Nephron (organoid): ENCODE results near the gene CTBS.

Experiments
- H3K27ac Mint-ChIP-seq, 3 experiments: 2 replicates each; pipeline ENCODE4 v1.8.0; 2020; ENCODE audit warnings: mixed read lengths in 3 of 3, mild to moderate bottlenecking in 2 of 3, moderate library complexity in 1 of 3
- H3K27me3 Mint-ChIP-seq: 2 replicates; pipeline ENCODE4 v1.8.0; 2021; ENCODE audit warnings: low read depth, mild to moderate bottlenecking, moderate library complexity, mixed read lengths
- H3K36me3 Mint-ChIP-seq: 2 replicates; pipeline ENCODE4 v1.8.0; 2020; ENCODE audit warnings: low read depth, mixed read lengths
- H3K4me1 Mint-ChIP-seq: 2 replicates; pipeline ENCODE4 v1.8.0; 2020; ENCODE audit warnings: mixed read lengths
- H3K4me3 Mint-ChIP-seq, 3 experiments: 2 replicates each; pipeline ENCODE4 v1.8.0; 2020; ENCODE audit warnings: mild to moderate bottlenecking in 3 of 3, mixed read lengths in 3 of 3, moderate library complexity in 2 of 3
- H3K9me3 Mint-ChIP-seq: 2 replicates; pipeline ENCODE4 v1.8.0; 2020; ENCODE audit warnings: mixed read lengths
- CTCF ChIP-seq, 3 experiments: fragments of 200-600 bp; sonication (generic); IDR thresholded peaks; one replicate each; pipeline ENCODE4 v1.5.0; 2021; ENCODE audit warnings: antibody characterized with exemption in 3 of 3; ENCODE audit not compliant: unreplicated experiment in 3 of 3

Gene CTBS

DNA sequence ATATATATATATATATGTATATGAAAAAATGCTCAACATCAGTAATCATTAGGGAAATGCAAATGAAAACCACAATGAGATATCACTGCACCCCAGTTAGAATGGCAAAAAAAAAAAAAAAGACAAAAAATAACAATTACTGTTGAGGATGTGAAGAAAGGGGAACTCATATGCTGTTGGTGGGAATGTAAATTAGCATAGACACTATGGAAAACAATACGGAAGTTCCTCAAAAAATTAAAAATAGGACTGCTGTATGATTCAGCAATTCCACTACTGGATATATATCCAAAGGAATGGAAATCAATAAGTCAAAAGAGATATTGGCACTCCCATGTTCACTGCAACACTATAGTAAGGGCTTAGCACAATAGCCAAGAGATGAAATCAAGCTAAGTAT, 41.5 kb upstream of the CTBS start:
- no peak overlapping the region for H3K27ac Mint-ChIP-seq
- TF ChIP-seq CTCF (IDR thresholded peaks at IDR 0.05; ENCODE audit: unreplicated experiment in 3 of 3): no peak
- peaks cover 32% of the 10 kb centered on the region for H3K9me3 Mint-ChIP-seq
- H3K4me1 Mint-ChIP-seq: peaks cover 9% of the 10 kb centered on the region
- peaks cover 16% of the 10 kb centered on the region for H3K36me3 Mint-ChIP-seq
- H3K4me3 Mint-ChIP-seq: no peak overlapping the region
- peaks cover 5% of the 10 kb centered on the region for H3K27me3 Mint-ChIP-seq

DNA sequence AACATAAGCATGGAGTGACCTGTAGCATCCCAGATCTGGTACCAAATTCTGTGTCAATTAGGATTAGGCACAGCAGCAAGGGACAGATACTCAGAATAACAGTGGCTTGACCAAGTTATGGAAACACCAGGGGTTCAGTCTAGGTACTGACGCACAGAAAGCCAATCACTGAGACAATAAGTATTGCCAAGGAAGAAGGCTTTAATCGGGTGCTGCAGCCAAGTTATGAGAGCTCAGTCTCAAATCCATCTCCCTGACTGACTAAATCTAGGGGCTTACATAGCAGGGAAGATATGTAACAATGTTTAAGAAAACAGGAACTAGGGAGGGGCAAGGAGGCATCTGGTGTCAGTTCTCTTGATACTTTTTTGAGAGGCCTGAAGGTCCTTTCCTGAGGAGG, 39.6 kb upstream of the CTBS start:
- no peak for TF ChIP-seq CTCF (IDR thresholded peaks at IDR 0.05; ENCODE audit: unreplicated experiment in 3 of 3)
- H3K9me3 Mint-ChIP-seq: peaks cover 34% of the 10 kb centered on the region

DNA sequence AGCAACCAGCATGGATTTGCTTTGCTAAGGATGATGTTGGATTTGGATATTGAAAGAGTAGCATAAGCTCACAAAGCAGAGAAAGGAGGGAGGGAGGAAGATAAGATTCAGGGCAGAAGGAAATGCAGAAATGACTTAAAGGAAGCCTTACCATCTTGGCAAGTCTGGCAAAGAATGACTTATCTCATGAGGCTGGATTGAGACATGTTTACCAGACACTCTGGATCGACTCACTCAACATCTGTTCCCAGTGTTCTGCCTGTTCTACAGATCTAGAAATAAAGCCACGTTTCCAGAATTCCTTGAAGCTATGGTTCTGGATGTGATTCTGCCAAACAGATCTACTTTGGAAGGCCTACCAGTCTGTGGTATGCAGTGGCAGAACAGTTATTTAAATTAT, 38.8 kb upstream of the CTBS start:
- TF ChIP-seq CTCF (IDR thresholded peaks at IDR 0.05; ENCODE audit: unreplicated experiment in 3 of 3): no peak
- Mint-ChIP-seq H3K4me3 (no peak overlapping the region), H3K27ac (no peak overlapping the region), H3K36me3 (peaks cover 16% of the 10 kb centered on the region), H3K9me3 (peaks cover 34% of the 10 kb centered on the region), H3K27me3 (no peaks in the 10 kb centered on the region), H3K4me1 (no peaks in the 10 kb centered on the region)

More for the DNA sequence above, 39.6 kb upstream of the CTBS start:
- peaks cover 16% of the 10 kb centered on the region for H3K36me3 Mint-ChIP-seq
- no peak overlapping the region for H3K4me3 Mint-ChIP-seq
- no peaks in the 10 kb centered on the region for H3K27me3 Mint-ChIP-seq
- H3K27ac Mint-ChIP-seq: no peak overlapping the region
- no peaks in the 10 kb centered on the region for H3K4me1 Mint-ChIP-seq

DNA sequence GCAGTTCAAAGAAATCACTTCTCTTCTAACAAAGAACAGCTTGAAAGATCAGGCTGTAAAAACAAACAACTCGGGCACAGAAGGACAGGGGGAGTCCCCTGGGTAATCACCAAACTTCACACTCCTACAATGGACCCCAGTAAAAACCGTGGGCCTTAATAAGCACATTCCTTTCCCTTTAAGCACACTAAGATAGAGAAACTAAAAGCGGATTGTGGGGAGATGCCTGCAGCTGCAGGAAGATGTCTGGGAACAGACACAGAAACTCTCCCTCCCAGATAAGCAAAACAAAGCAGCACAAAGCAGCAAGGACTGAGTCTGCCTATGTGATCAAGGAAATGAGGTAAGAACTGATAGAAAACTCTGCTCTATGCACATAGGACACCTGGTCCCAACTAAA, 37.6 kb upstream of the CTBS start:
- Mint-ChIP-seq H3K27me3 (no peaks in the 10 kb centered on the region), H3K36me3 (peaks cover 16% of the 10 kb centered on the region), H3K4me3 (no peak overlapping the region), H3K4me1 (no peaks in the 10 kb centered on the region), H3K27ac (peak overlapping the region in 2 of 3 experiments; percentile 15 to 77), H3K9me3 (peaks cover 34% of the 10 kb centered on the region)
- no peak for TF ChIP-seq CTCF (IDR thresholded peaks at IDR 0.05; ENCODE audit: unreplicated experiment in 3 of 3)

DNA sequence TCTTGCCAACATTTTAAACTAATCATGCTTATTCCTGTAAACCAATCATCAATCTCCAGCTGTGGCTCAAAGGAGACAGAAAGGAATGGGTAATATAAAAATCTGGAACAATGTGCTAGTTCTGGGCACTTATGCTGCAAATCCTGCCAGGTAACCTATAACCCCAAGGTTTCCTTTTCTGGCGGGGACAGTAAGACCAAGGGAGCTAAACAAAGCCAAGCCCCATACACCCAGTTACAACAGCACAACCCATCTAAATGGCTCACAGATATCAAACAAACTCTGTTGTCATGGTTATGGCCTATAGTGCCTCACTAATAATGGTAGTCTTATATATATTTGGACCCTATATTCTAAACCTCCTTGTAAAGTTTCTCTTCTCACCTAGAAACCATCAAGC, 36.9 kb upstream of the CTBS start:
- H3K4me1 Mint-ChIP-seq: no peaks in the 10 kb centered on the region
- H3K27me3 Mint-ChIP-seq: no peaks in the 10 kb centered on the region
- no peak for TF ChIP-seq CTCF (IDR thresholded peaks at IDR 0.05; ENCODE audit: unreplicated experiment in 3 of 3)
- peaks cover 20% of the 10 kb centered on the region for H3K36me3 Mint-ChIP-seq
- peak overlapping the region in 1 of 3 experiments; percentile 77 for H3K27ac Mint-ChIP-seq
- peaks cover 39% of the 10 kb centered on the region for H3K9me3 Mint-ChIP-seq
- no peak overlapping the region for H3K4me3 Mint-ChIP-seq

- H3K27me3 Mint-ChIP-seq: peaks cover 6% of the 10 kb centered on the region
- H3K4me1 Mint-ChIP-seq: no peaks in the 10 kb centered on the region
- H3K36me3 Mint-ChIP-seq: peaks cover 21% of the 10 kb centered on the region
- H3K27ac Mint-ChIP-seq: no peak overlapping the region
- TF ChIP-seq CTCF (IDR thresholded peaks at IDR 0.05; ENCODE audit: unreplicated experiment in 3 of 3): no peak
- no peak overlapping the region for H3K4me3 Mint-ChIP-seq
- H3K9me3 Mint-ChIP-seq: peaks cover 54% of the 10 kb centered on the region
These were observed 32.7 kb upstream of the CTBS start for GRCh38 chr1:84606977-84607376.
